HEK293 (cell line): ENCODE results near the gene GJB2.

Experiments used
- CTCF ChIA-PET: fragments of 350-600 bp; formaldehyde crosslinking; extraction: SDS; loops from one replicate; lab custom pipeline; 2021; ENCODE audit warnings: antibody characterized with exemption; lab: Yijun Ruan, JAX
- POLR2A ChIA-PET: fragments of 300-600 bp; formaldehyde crosslinking; extraction: SDS; loops from one replicate; lab custom pipeline; 2020; ENCODE audit warnings: antibody characterized with exemption, inconsistent platforms; lab: Yijun Ruan, JAX
- H3K27ac ChIP-seq: fragments of 200-500 bp; sonication (Bioruptor generic); 2 replicates; pipeline ENCODE4 v1.5.1; 2014; ENCODE audit warnings: low read depth, low read length, control low read depth, inconsistent platforms; ENCODE audit errors: extremely low read depth
- H3K36me3 ChIP-seq, 2 experiments: fragments of 200-500 bp in 1 of 2; sonication (Bioruptor generic) in 1 of 2; 1 replicate in 1 of 2; 2 replicates in 1 of 2; pipeline ENCODE4 v1.5.1; 2014 to 2017; ENCODE audit warnings: inconsistent platforms in 2 of 2, low read length in 2 of 2; ENCODE audit not compliant: control insufficient read depth in 2 of 2, insufficient read depth in 1 of 2
- H3K4me1 ChIP-seq: fragments of 200-500 bp; sonication (Bioruptor generic); 2 replicates; pipeline ENCODE4 v1.5.1; 2014; ENCODE audit warnings: mild to moderate bottlenecking, low read length, inconsistent platforms; ENCODE audit not compliant: control insufficient read depth, insufficient read depth
- H3K4me3 ChIP-seq: 2 replicates; pipeline ENCODE4 v1.5.1; 2011; ENCODE audit warnings: low read depth, mild to moderate bottlenecking, control low read depth, low read length, moderate library complexity
- H3K9me3 ChIP-seq: fragments of 200-500 bp; sonication (Bioruptor generic); 2 replicates; pipeline ENCODE4 v1.5.1; 2014; ENCODE audit warnings: low read depth, low read length, inconsistent platforms; ENCODE audit not compliant: control insufficient read depth, insufficient read depth
- ATF2 ChIP-seq: fragments of 450-650 bp; formaldehyde crosslinking; IDR thresholded peaks from 2 replicates; pipeline ENCODE4 v1.5.1; 2016; ENCODE audit warnings: missing biosample characterization, missing genetic modification characterization, low read depth
- BCL6B ChIP-seq: fragments of 450-650 bp; formaldehyde crosslinking; IDR thresholded peaks from 2 replicates; pipeline ENCODE4 v1.5.1; 2017; ENCODE audit warnings: missing biosample characterization, missing genetic modification characterization
- GFI1B ChIP-seq: fragments of 450-650 bp; formaldehyde crosslinking; IDR thresholded peaks from 2 replicates; pipeline ENCODE4 v1.5.1; 2016; ENCODE audit warnings: missing biosample characterization, missing genetic modification characterization
- KLF9 ChIP-seq: fragments of 450-650 bp; formaldehyde crosslinking; IDR thresholded peaks from 2 replicates; pipeline ENCODE4 v1.5.1; 2016; ENCODE audit warnings: missing biosample characterization, missing genetic modification characterization, low read depth
- OSR2 ChIP-seq: fragments of 450-650 bp; formaldehyde crosslinking; IDR thresholded peaks from 2 replicates; pipeline ENCODE4 v1.5.1; 2016; ENCODE audit warnings: missing biosample characterization, missing genetic modification characterization
- SCRT2 ChIP-seq: fragments of 450-650 bp; formaldehyde crosslinking; IDR thresholded peaks from 2 replicates; pipeline ENCODE4 v1.5.1; 2016; ENCODE audit warnings: missing biosample characterization, missing genetic modification characterization
- SP2 ChIP-seq: fragments of 450-650 bp; formaldehyde crosslinking; IDR thresholded peaks from 2 replicates; pipeline ENCODE4 v1.5.1; 2016; ENCODE audit warnings: missing biosample characterization, missing genetic modification characterization
- ZBTB20 ChIP-seq: fragments of 450-650 bp; formaldehyde crosslinking; IDR thresholded peaks from 2 replicates; pipeline ENCODE4 v1.5.1; 2016; ENCODE audit warnings: missing biosample characterization, missing genetic modification characterization
- ZBTB21 ChIP-seq: fragments of 450-650 bp; formaldehyde crosslinking; IDR thresholded peaks from 2 replicates; pipeline ENCODE4 v1.5.1; 2017; ENCODE audit warnings: missing biosample characterization, missing genetic modification characterization
- ZBTB7A ChIP-seq: fragments of 450-650 bp; formaldehyde crosslinking; IDR thresholded peaks from 2 replicates; pipeline ENCODE4 v1.5.1; 2016; ENCODE audit warnings: low read depth, missing biosample characterization, missing genetic modification characterization
- ZFP41 ChIP-seq: fragments of 450-650 bp; formaldehyde crosslinking; IDR thresholded peaks from 2 replicates; pipeline ENCODE4 v1.5.1; 2016; ENCODE audit warnings: missing biosample characterization, missing genetic modification characterization, borderline replicate concordance
- ZNF138 ChIP-seq: fragments of 450-650 bp; formaldehyde crosslinking; IDR thresholded peaks from 2 replicates; pipeline ENCODE4 v1.5.1; 2016; ENCODE audit warnings: missing biosample characterization, missing genetic modification characterization, borderline replicate concordance
- ZNF184 ChIP-seq: fragments of 450-650 bp; IDR thresholded peaks from 2 replicates; pipeline ENCODE4 v1.5.1; 2018; ENCODE audit warnings: missing biosample characterization, mild to moderate bottlenecking, missing genetic modification characterization
- ZNF19 ChIP-seq: fragments of 450-650 bp; formaldehyde crosslinking; IDR thresholded peaks from 2 replicates; pipeline ENCODE4; 2016; ENCODE audit warnings: missing biosample characterization, missing genetic modification characterization, low read depth
- ZNF211 ChIP-seq: fragments of 450-650 bp; formaldehyde crosslinking; IDR thresholded peaks from 2 replicates; pipeline ENCODE4 v1.5.1; 2016; ENCODE audit warnings: low read depth, missing biosample characterization, missing genetic modification characterization
- ZNF248 ChIP-seq: fragments of 450-650 bp; formaldehyde crosslinking; IDR thresholded peaks from 2 replicates; pipeline ENCODE4 v1.5.1; 2017; ENCODE audit warnings: missing biosample characterization, missing genetic modification characterization
- ZNF280D ChIP-seq: fragments of 450-650 bp; formaldehyde crosslinking; IDR thresholded peaks from 2 replicates; pipeline ENCODE4 v1.5.1; 2016; ENCODE audit warnings: missing biosample characterization, missing genetic modification characterization
- ZNF354C ChIP-seq: fragments of 450-650 bp; formaldehyde crosslinking; IDR thresholded peaks from 2 replicates; pipeline ENCODE4 v1.5.1; 2016; ENCODE audit warnings: missing biosample characterization, missing genetic modification characterization, low read depth, borderline replicate concordance
- ZNF394 ChIP-seq: fragments of 450-650 bp; formaldehyde crosslinking; IDR thresholded peaks from 2 replicates; pipeline ENCODE4 v1.5.1; 2016; ENCODE audit warnings: missing biosample characterization, missing genetic modification characterization, mild to moderate bottlenecking, moderate library complexity, borderline replicate concordance
- ZNF510 ChIP-seq: fragments of 450-650 bp; formaldehyde crosslinking; IDR thresholded peaks from 2 replicates; pipeline ENCODE4 v1.5.1; 2018; ENCODE audit warnings: mild to moderate bottlenecking, missing genetic modification characterization, missing biosample characterization; ENCODE audit not compliant: insufficient replicate concordance
- ZNF624 ChIP-seq: fragments of 450-650 bp; formaldehyde crosslinking; IDR thresholded peaks from 2 replicates; pipeline ENCODE4 v1.5.1; 2017; ENCODE audit warnings: missing biosample characterization, missing genetic modification characterization
- ZNF747 ChIP-seq: fragments of 450-650 bp; formaldehyde crosslinking; IDR thresholded peaks from 2 replicates; pipeline ENCODE4 v1.5.1; 2016; ENCODE audit warnings: missing biosample characterization, missing genetic modification characterization
- ZNF830 ChIP-seq: fragments of 450-650 bp; IDR thresholded peaks from 2 replicates; pipeline ENCODE4 v1.5.0; 2018; ENCODE audit warnings: missing biosample characterization, missing genetic modification characterization, low read depth, mild to moderate bottlenecking, moderate library complexity
- ZSCAN16 ChIP-seq: fragments of 450-650 bp; formaldehyde crosslinking; IDR thresholded peaks from 2 replicates; pipeline ENCODE4 v1.5.1; 2016; ENCODE audit warnings: missing biosample characterization, missing genetic modification characterization
- ZSCAN5A ChIP-seq: fragments of 450-650 bp; formaldehyde crosslinking; IDR thresholded peaks from 2 replicates; pipeline ENCODE4 v1.5.1; 2016; ENCODE audit warnings: missing biosample characterization, missing genetic modification characterization
- ZXDB ChIP-seq: fragments of 450-650 bp; formaldehyde crosslinking; IDR thresholded peaks from 2 replicates; pipeline ENCODE4 v1.5.1; 2016; ENCODE audit warnings: missing biosample characterization, missing genetic modification characterization

Gene GJB2

GRCh38 chr13:20177049-20177831, 15.5 kb downstream of the GJB2 start:
- POLR2A ChIA-PET: no interaction called here
- Histone ChIP-seq H3K4me3 (no peak overlapping the region), H3K27ac (no peak overlapping the region), H3K4me1 (peaks cover 8% of the 10 kb centered on the region; the same call in 1 of the 2 replicates), H3K36me3 (no peaks in the 10 kb centered on the region), H3K9me3 (no peaks in the 10 kb centered on the region)
- no peak for TF ChIP-seq ZBTB7A (tag by site-specific recombination)
- TF ChIP-seq ZFP41 (tag by site-specific recombination): no peak
- CTCF ChIA-PET: interaction anchor here (0.7 kb wide), 1 partner anchor 142 kb away, joined by 3 read pairs; no protein-coding TSS in a partner anchor

GRCh38 chr13:20175907-20176652, 16.7 kb downstream of the GJB2 start:
- Histone ChIP-seq H3K4me3 (no peak overlapping the region), H3K27ac (no peak overlapping the region), H3K4me1 (peaks cover 8% of the 10 kb centered on the region; the same call in 1 of the 2 replicates), H3K9me3 (no peaks in the 10 kb centered on the region), H3K36me3 (no peaks in the 10 kb centered on the region)
- ChIA-PET CTCF (interaction anchor here (1.1 kb wide), 1 partner anchor 13 kb away, joined by 3 read pairs; no protein-coding TSS in a partner anchor), POLR2A (interaction anchor here (0.5 kb wide), 1 partner anchor 817 kb away, joined by 3 read pairs; no protein-coding TSS in a partner anchor)
- no peak for TF ChIP-seq ZNF624 (tag by site-specific recombination)
- TF ChIP-seq ZNF211: no peak
- TF ChIP-seq ZNF280D: no peak
- TF ChIP-seq ZSCAN5A: no peak
- TF ChIP-seq BCL6B (tag by site-specific recombination): no peak
- TF ChIP-seq KLF9 (tag by site-specific recombination): peak; percentile 33; the same call in 1 of the 2 replicates
- no peak for TF ChIP-seq OSR2 (tag by site-specific recombination)
- no peak for TF ChIP-seq ZNF354C (tag by site-specific recombination)
- 0 out of 2 replicates have a peak, but pooled peaks have one; percentile 34 for TF ChIP-seq ZXDB (tag by site-specific recombination)
- TF ChIP-seq ZNF138 (tag by site-specific recombination): no peak
- TF ChIP-seq GFI1B: peak; percentile 75
- no peak for TF ChIP-seq ZNF394 (tag by site-specific recombination)
- TF ChIP-seq ZSCAN16 (tag by site-specific recombination): no peak
- TF ChIP-seq ZNF248 (tag by site-specific recombination): no peak
- peak; percentile 85 for TF ChIP-seq SCRT2 (tag by site-specific recombination)
- no peak for TF ChIP-seq ZNF830 (tag by site-specific recombination)
- peak; percentile 55; the same call in 1 of the 2 replicates for TF ChIP-seq ZBTB21 (tag by site-specific recombination)
- no peak for TF ChIP-seq ZNF19 (tag by site-specific recombination)
- no peak for TF ChIP-seq ZNF510 (tag by site-specific recombination)
- TF ChIP-seq ZNF747: no peak
- peak; percentile 59 for TF ChIP-seq ZBTB20 (tag by site-specific recombination)
- TF ChIP-seq ZNF184 (tag by site-specific recombination): no peak
- TF ChIP-seq SP2 (tag by site-specific recombination): 0 out of 2 replicates have a peak, but pooled peaks have one; percentile 12
- peak; percentile 64; the same call in 1 of the 2 replicates for TF ChIP-seq ATF2 (tag by site-specific recombination)
